ENCODE results near the gene PRSS57.

The PRSS57 gene

DNA sequence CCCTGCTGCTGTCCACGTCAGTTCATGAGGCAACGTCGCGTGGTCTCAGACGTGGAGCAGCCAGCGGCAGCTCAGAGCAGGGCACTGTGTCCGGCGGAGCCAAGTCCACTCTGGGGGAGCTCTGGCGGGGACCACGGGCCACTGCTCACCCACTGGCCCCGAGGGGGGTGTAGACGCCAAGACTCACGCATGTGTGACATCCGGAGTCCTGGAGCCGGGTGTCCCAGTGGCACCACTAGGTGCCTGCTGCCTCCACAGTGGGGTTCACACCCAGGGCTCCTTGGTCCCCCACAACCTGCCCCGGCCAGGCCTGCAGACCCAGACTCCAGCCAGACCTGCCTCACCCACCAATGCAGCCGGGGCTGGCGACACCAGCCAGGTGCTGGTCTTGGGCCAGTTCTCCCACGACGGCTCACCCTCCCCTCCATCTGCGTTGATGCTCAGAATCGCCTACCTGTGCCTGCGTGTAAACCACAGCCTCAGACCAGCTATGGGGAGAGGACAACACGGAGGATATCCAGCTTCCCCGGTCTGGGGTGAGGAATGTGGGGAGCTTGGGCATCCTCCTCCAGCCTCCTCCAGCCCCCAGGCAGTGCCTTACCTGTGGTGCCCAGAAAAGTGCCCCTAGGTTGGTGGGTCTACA, 12.5 kb downstream of the PRSS57 start:
- no peak overlapping the region for H3K27ac ChIP-seq
- TF ChIP-seq, protein P1, sequence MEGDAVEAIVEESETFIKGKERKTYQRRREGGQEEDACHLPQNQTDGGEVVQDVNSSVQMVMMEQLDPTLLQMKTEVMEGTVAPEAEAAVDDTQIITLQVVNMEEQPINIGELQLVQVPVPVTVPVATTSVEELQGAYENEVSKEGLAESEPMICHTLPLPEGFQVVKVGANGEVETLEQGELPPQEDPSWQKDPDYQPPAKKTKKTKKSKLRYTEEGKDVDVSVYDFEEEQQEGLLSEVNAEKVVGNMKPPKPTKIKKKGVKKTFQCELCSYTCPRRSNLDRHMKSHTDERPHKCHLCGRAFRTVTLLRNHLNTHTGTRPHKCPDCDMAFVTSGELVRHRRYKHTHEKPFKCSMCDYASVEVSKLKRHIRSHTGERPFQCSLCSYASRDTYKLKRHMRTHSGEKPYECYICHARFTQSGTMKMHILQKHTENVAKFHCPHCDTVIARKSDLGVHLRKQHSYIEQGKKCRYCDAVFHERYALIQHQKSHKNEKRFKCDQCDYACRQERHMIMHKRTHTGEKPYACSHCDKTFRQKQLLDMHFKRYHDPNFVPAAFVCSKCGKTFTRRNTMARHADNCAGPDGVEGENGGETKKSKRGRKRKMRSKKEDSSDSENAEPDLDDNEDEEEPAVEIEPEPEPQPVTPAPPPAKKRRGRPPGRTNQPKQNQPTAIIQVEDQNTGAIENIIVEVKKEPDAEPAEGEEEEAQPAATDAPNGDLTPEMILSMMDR (conservative IDR thresholded peaks at IDR 0.05): no peak

GRCh38 chr19:681029-682019, 13.9 kb downstream of the PRSS57 start:
- TF ChIP-seq ZFX (IDR thresholded peaks at IDR 0.05): no peak
- TF ChIP-seq, protein P1 (conservative IDR thresholded peaks at IDR 0.05): no peak
- peak overlapping the region; percentile 91 for H3K27ac ChIP-seq

DNA sequence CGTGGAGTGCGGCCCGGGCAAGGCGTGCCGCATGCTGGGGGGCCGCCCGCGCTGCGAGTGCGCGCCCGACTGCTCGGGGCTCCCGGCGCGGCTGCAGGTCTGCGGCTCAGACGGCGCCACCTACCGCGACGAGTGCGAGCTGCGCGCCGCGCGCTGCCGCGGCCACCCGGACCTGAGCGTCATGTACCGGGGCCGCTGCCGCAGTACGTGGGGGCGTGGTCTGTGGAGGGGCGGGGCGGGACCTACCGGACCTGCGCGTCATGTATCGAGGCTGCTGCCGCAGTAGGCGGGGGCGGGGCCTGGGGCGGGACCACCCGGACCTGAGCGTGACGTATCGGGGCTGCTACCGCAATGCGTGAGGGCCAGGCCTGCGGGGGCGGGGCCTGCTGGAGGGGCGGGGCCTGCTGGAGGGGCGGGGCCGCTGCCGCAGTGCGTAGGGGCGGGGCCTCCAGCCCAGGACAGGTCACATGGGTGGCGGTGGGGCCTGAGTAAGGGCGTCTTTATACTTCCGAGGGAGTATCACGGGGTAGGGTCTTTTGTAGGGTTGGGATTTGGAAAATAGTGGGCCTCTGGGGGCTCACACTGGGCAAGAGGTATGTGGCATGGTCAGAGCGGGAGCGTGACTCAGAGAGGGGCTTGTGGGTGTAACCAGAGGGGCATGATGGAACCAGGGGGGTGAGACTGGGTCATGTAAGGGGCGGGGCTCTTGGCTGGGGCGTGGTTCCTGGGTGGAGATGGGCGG, 14.8 kb downstream of the PRSS57 start:
- TF ChIP-seq, protein P1 (conservative IDR thresholded peaks at IDR 0.05): no peak; the same call in 1 of the 2 replicates
- no peak; the same call in 1 of the 2 replicates for TF ChIP-seq ZFX (IDR thresholded peaks at IDR 0.05)

GRCh38 chr19:679418-680286, 15.6 kb downstream of the PRSS57 start:
- H3K27ac ChIP-seq: peak overlapping the region; percentile 91
- peak; percentile 47; the same call in 1 of the 2 replicates for TF ChIP-seq ZFX (IDR thresholded peaks at IDR 0.05)
- TF ChIP-seq, protein P1 (conservative IDR thresholded peaks at IDR 0.05): no peak

More for the DNA sequence above, 14.8 kb downstream of the PRSS57 start:
- H3K27ac ChIP-seq: peak overlapping the region; percentile 91

- peak overlapping the region; percentile 91; the same call in 1 of the 2 replicates for H3K27ac ChIP-seq
- TF ChIP-seq, protein P1 (conservative IDR thresholded peaks at IDR 0.05): no peak
- no peak for TF ChIP-seq ZFX (IDR thresholded peaks at IDR 0.05)
Observed at GRCh38 chr19:678791-679388, 16.4 kb downstream of the PRSS57 start.

Measured in C4-2B (cell line).